H1 (cell line): ENCODE data around the gene PPIH. TPM values are rescaled to one million over a fixed set of nuclear protein-coding genes. Genes with fewer than 3 reads are reported as not detected.
"Not testable (repeated sequence)": the region's sequence is repeated elsewhere in the genome, so short reads cannot be mapped to it uniquely, and the experiment has no call there.

Source experiments
- CTCF ChIA-PET: fragments of 300-600 bp; sonication (Branson Sonifier 250); formaldehyde crosslinking; loops from one replicate; lab custom pipeline; 2021; ENCODE audit not compliant: partially characterized antibody; lab: Charles Lee
- POLR2A ChIA-PET: fragments of 300-600 bp; sonication (Branson Sonifier 250); formaldehyde crosslinking; loops from one replicate; lab custom pipeline; 2021; ENCODE audit warnings: inconsistent platforms; ENCODE audit not compliant: partially characterized antibody; lab: Charles Lee
- DNase-seq, 2 experiments: peaks; one replicate each; pipeline versions ENCODE4 v3.0.0 to v3.0.0-alpha.2; 2010 to 2022; ENCODE audit warnings: low spot score in 2 of 2, low read depth in 1 of 2, mixed read lengths in 1 of 2
- FAIRE-seq: peaks from 2 replicates; lab custom pipeline; 2011; peaks lifted over from hg19 to GRCh38; lab: Jason Lieb, UNC
- H2AFZ ChIP-seq: 2 replicates; pipeline ENCODE4 v1.8.1; 2012; ENCODE audit warnings: low read length, inconsistent platforms
- H2AK5ac ChIP-seq: 2 replicates; pipeline ENCODE4 v1.6.1; 2013; ENCODE audit warnings: low read depth, low read length
- H2BK120ac ChIP-seq: replicated peaks from 2 replicates; pipeline ENCODE3; 2013; ENCODE audit warnings: low read depth, low read length, inconsistent platforms
- H2BK12ac ChIP-seq: 2 replicates; pipeline ENCODE4 v1.6.1; 2013; ENCODE audit warnings: low read depth, low read length
- H2BK15ac ChIP-seq: 2 replicates; pipeline ENCODE4 v1.6.1; 2013; ENCODE audit warnings: low read length
- H2BK20ac ChIP-seq: 2 replicates; pipeline ENCODE4 v1.6.1; 2013; ENCODE audit warnings: low read length
- H2BK5ac ChIP-seq: 2 replicates; pipeline ENCODE4 v1.6.1; 2013; ENCODE audit warnings: low read depth, low read length
- H3K14ac ChIP-seq: 2 replicates; pipeline ENCODE4 v1.6.1; 2013; ENCODE audit warnings: inconsistent platforms; ENCODE audit not compliant: insufficient read length
- H3K18ac ChIP-seq: 2 replicates; pipeline ENCODE4 v1.6.1; 2013; ENCODE audit warnings: low read length; ENCODE audit errors: extremely low read depth
- H3K23ac ChIP-seq: 2 replicates; pipeline ENCODE4 v1.6.1; 2013; ENCODE audit warnings: inconsistent platforms; ENCODE audit not compliant: insufficient read length
- H3K23me2 ChIP-seq: 2 replicates; pipeline ENCODE4 v1.6.1; 2013; ENCODE audit warnings: low read depth, low read length
- H3K27ac ChIP-seq: 2 replicates; pipeline ENCODE4 v1.6.1; 2011; ENCODE audit warnings: low read depth, low read length, inconsistent platforms
- H3K27me3 ChIP-seq, 4 experiments: replicated peaks in 1 of 4; 1 replicate in 1 of 4; 2 replicates in 3 of 4; pipeline versions ENCODE4 v1.6.1 to v1.8.1; 2011 to 2013; ENCODE audit warnings: low read length in 3 of 4, mild to moderate bottlenecking in 3 of 4, inconsistent platforms in 2 of 4, mixed read lengths in 2 of 4, moderate library complexity in 1 of 4; ENCODE audit not compliant: control insufficient read depth in 3 of 4, insufficient read depth in 3 of 4; ENCODE audit errors: extremely low read depth in 1 of 4
- H3K36me3 ChIP-seq, 4 experiments: 2 replicates each; pipeline versions ENCODE4 v1.6.1 to v1.8.1; 2011 to 2013; ENCODE audit warnings: mild to moderate bottlenecking in 4 of 4, low read length in 3 of 4, moderate library complexity in 2 of 4, control low read depth in 1 of 4, inconsistent platforms in 1 of 4; ENCODE audit not compliant: insufficient read depth in 4 of 4, control insufficient read depth in 2 of 4
- H3K4ac ChIP-seq: replicated peaks from 2 replicates; pipeline ENCODE3; 2013; ENCODE audit warnings: low read length, low read depth, mixed read lengths, inconsistent platforms; ENCODE audit not compliant: insufficient read length
- H3K4me1 ChIP-seq, 4 experiments: replicated peaks in 1 of 4; 1 replicate in 1 of 4; 2 replicates in 3 of 4; pipeline versions ENCODE4 v1.6.1 to v1.8.1; 2011 to 2013; ENCODE audit warnings: low read length in 3 of 4, inconsistent platforms in 2 of 4, mixed read lengths in 1 of 4; ENCODE audit not compliant: insufficient read depth in 4 of 4, control insufficient read depth in 3 of 4
- H3K4me2 ChIP-seq, 2 experiments: 2 replicates each; pipeline versions ENCODE4 v1.6.1 to v1.8.1; 2011 to 2013; ENCODE audit warnings: low read depth in 2 of 2, low read length in 2 of 2, control low read depth in 1 of 2, inconsistent platforms in 1 of 2, mild to moderate bottlenecking in 1 of 2; ENCODE audit not compliant: insufficient read depth in 1 of 2
- H3K4me3 ChIP-seq, 4 experiments: fragments of 200-600, 300-600 bp in 1 of 4; sonication (generic), shearing (Covaris generic), sonication (Bioruptor Twin) in 1 of 4; 2 replicates each; pipeline versions ENCODE4 v1.5.1 to v1.8.1; 2011 to 2016; ENCODE audit warnings: low read length in 4 of 4, low read depth in 3 of 4, control low read depth in 2 of 4, inconsistent platforms in 2 of 4, mild to moderate bottlenecking in 2 of 4, mixed read lengths in 1 of 4, moderate library complexity in 1 of 4; ENCODE audit not compliant: insufficient read depth in 2 of 4; ENCODE audit errors: extremely low read depth in 1 of 4
- H3K56ac ChIP-seq: replicated peaks from 2 replicates; pipeline ENCODE3; 2013; ENCODE audit warnings: low read depth, mild to moderate bottlenecking, mixed read lengths, low read length, inconsistent platforms; ENCODE audit not compliant: insufficient read length
- H3K79me1 ChIP-seq: 2 replicates; pipeline ENCODE4 v1.6.1; 2013; ENCODE audit warnings: low read depth, low read length, control low read depth
- H3K79me2 ChIP-seq, 2 experiments: 2 replicates each; pipeline versions ENCODE4 v1.6.1 to v1.8.1; 2012 to 2013; ENCODE audit warnings: low read length in 2 of 2, mild to moderate bottlenecking in 2 of 2, inconsistent platforms in 1 of 2; ENCODE audit not compliant: insufficient read depth in 2 of 2, control insufficient read depth in 1 of 2
- H3K9ac ChIP-seq, 4 experiments: replicated peaks in 1 of 4; 1 replicate in 1 of 4; 2 replicates in 3 of 4; pipeline versions ENCODE4 v1.6.1 to v1.8.1; 2011 to 2013; ENCODE audit warnings: low read depth in 3 of 4, low read length in 3 of 4, control low read depth in 2 of 4, mild to moderate bottlenecking in 2 of 4, moderate library complexity in 2 of 4, inconsistent platforms in 1 of 4; ENCODE audit errors: extremely low read depth in 1 of 4
- H3K9me3 ChIP-seq, 2 experiments: 2 replicates each; pipeline versions ENCODE4 v1.6.1 to v1.8.1; 2012 to 2013; ENCODE audit warnings: mild to moderate bottlenecking in 2 of 2, moderate library complexity in 2 of 2, control low read depth in 1 of 2, inconsistent platforms in 1 of 2, low read depth in 1 of 2, low read length in 1 of 2, mixed read lengths in 1 of 2; ENCODE audit not compliant: insufficient read depth in 2 of 2
- H4K20me1 ChIP-seq, 2 experiments: replicated peaks in 1 of 2; 2 replicates each; pipeline versions ENCODE3 to v1.8.1; 2011 to 2013; ENCODE audit warnings: inconsistent platforms in 2 of 2, low read length in 2 of 2, mild to moderate bottlenecking in 1 of 2; ENCODE audit not compliant: insufficient read depth in 2 of 2, control insufficient read depth in 1 of 2
- H4K5ac ChIP-seq: 2 replicates; pipeline ENCODE4 v1.6.1; 2013; ENCODE audit warnings: low read length, low read depth, mixed read lengths, inconsistent platforms; ENCODE audit not compliant: insufficient read length
- H4K8ac ChIP-seq: 2 replicates; pipeline ENCODE4 v1.8.0; 2013; ENCODE audit warnings: mild to moderate bottlenecking, moderate library complexity, low read length, inconsistent platforms; ENCODE audit not compliant: insufficient read depth; ENCODE audit errors: extremely low read depth
- H4K91ac ChIP-seq: replicated peaks from 2 replicates; pipeline ENCODE3; 2013; ENCODE audit warnings: low read length, mixed read lengths, inconsistent platforms; ENCODE audit not compliant: insufficient read length
- WGBS, 2 experiments: shearing (Covaris generic) in 1 of 2; methylation state at CpG; one replicate each; pipeline versions ENCODE4 v1.1.6 to v1.1.7; 2013 to 2015; ENCODE audit warnings: low lambda C conversion rate in 2 of 2, mixed read lengths in 2 of 2, inconsistent platforms in 1 of 2, low coverage in 1 of 2, missing lambda C conversion rate in 1 of 2; ENCODE audit not compliant: insufficient replicate concordance in 2 of 2, insufficient coverage in 1 of 2, insufficient read length in 1 of 2; ENCODE audit errors: extremely low coverage in 1 of 2, missing lambda C conversion rate in 1 of 2; 5-methylcytosine and 5-hydroxymethylcytosine counted together
- polyA plus RNA-seq, 7 experiments: library from polyadenylated mRNA; depleted of rRNA in 3 of 7; stranded (reverse) in 5 of 7; unstranded in 2 of 7; fragments of >200 nt in 5 of 7; fragments of 200-250 nt in 2 of 7; gene quantifications; 1 replicate in 5 of 7; 2 replicates in 1 of 7; 4 replicates in 1 of 7; pipeline versions ENCODE4 v1.2.1 to v1.2.3, GENCODE V29; 2011 to 2013; ENCODE audit warnings: missing spikeins in 2 of 7, mixed read lengths in 2 of 7
- total RNA-seq: library from RNA; stranded (reverse); fragmentation: NEBNext Ultra II Directional; extraction: Animal tissue kit (Norgen Biotek cat#: 25700); gene quantifications from 2 replicates; pipeline ENCODE4 v1.2.1, GENCODE V29; 2021

Gene PPIH
- total and polyA plus RNA-seq, 2 of the 8 experiments (the other 6 are each of a cell fraction or from before 2014, with no cell fraction given) = 78.1 to 91.5 TPM

GRCh38 chr1:42712808-42713207 is 54.6 kb downstream of the PPIH start:
- not testable (repeated sequence) for H2BK15ac ChIP-seq, H3K4ac ChIP-seq, H3K23me2 ChIP-seq, H3K79me1 ChIP-seq, DNase-seq, H2BK5ac ChIP-seq, H3K4me1 ChIP-seq, FAIRE-seq, H3K18ac ChIP-seq, H2BK20ac ChIP-seq, H3K9me3 ChIP-seq, H2AFZ ChIP-seq, H2BK12ac ChIP-seq, H4K20me1 ChIP-seq, H3K23ac ChIP-seq, H3K56ac ChIP-seq, H3K27ac ChIP-seq, H4K8ac ChIP-seq, H3K14ac ChIP-seq, H3K4me3 ChIP-seq, H3K27me3 ChIP-seq, H4K91ac ChIP-seq, H3K9ac ChIP-seq, H2BK120ac ChIP-seq, H3K4me2 ChIP-seq, H2AK5ac ChIP-seq, H3K36me3 ChIP-seq, H4K5ac ChIP-seq
- CTCF ChIA-PET = interaction anchor here (0.9 kb wide), 1 partner anchor 14 kb away, joined by 4 read pairs; no protein-coding TSS in a partner anchor
- WGBS, 2 experiments = 81% methylated on average over 3 of the region's 3 CpGs; no CpG with 5 or more reads in 1 of the 2 experiments
- POLR2A ChIA-PET = interaction anchor here (0.9 to 1.1 kb wide), 2 partner anchors 10 to 20 kb away, joined by 3 read pairs; no protein-coding TSS in a partner anchor
- H3K79me2 ChIP-seq = peaks cover 0 to 35% of the 10 kb centered on the region in 2 experiments; a peak in 2 of 4 replicates
